Vagina (tissue), 2 donors: ENCODE measurements around the gene HNRNPH1. TPM values are rescaled to one million over a fixed set of nuclear protein-coding genes. Genes with fewer than 3 reads are reported as not detected.

Experiments
- DNase-seq, 2 donors: peaks; one replicate each; pipeline ENCODE4 v3.0.0-alpha.2; 2017; ENCODE audit errors: extremely low spot score in 2 of 2
- H3K27ac ChIP-seq: fragments of 200-600 bp; sonication (generic); one replicate; pipeline ENCODE4 v1.5.1; 2019
- H3K27me3 ChIP-seq: fragments of 200-600 bp; sonication (generic); one replicate; pipeline ENCODE4 v1.5.1; 2019
- H3K36me3 ChIP-seq, 2 donors: fragments of 200-600 bp; sonication (generic); one replicate each; pipeline ENCODE4 v1.5.1; 2017 to 2019
- H3K4me1 ChIP-seq: fragments of 200-600 bp; sonication (generic); one replicate; pipeline ENCODE4 v1.5.1; 2019
- H3K4me3 ChIP-seq, 2 donors: fragments of 200-600 bp; sonication (generic); 1 replicate in 1 of 2; 2 replicates in 1 of 2; pipeline ENCODE4 v1.5.1; 2016 to 2019
- H3K9me3 ChIP-seq: fragments of 200-600 bp; sonication (generic); one replicate; pipeline ENCODE4 v1.5.1; 2019
- CTCF ChIP-seq, 3 experiments: fragments of 450-650 bp in 2 of 3; fragments of 200-600 bp in 1 of 3; sonication (generic) in 1 of 3; IDR thresholded peaks; one replicate each; pipeline ENCODE4 v1.5.1; 2017 to 2019; ENCODE audit warnings: antibody characterized with exemption in 3 of 3, mild to moderate bottlenecking in 2 of 3, moderate library complexity in 2 of 3
- POLR2A ChIP-seq, 2 donors: fragments of 450-650 bp; IDR thresholded peaks; one replicate each; pipeline ENCODE4 v1.6.1; 2017; ENCODE audit warnings: antibody characterized with exemption in 2 of 2, mild to moderate bottlenecking in 2 of 2, moderate library complexity in 2 of 2
- POLR2AphosphoS5 ChIP-seq, 2 donors: sonication (generic); formaldehyde crosslinking; IDR thresholded peaks; one replicate each; pipeline ENCODE4 v1.9.0; 2017; ENCODE audit warnings: antibody characterized with exemption in 2 of 2, mild to moderate bottlenecking in 2 of 2, low read depth in 1 of 2; ENCODE audit not compliant: insufficient read depth in 1 of 2
- intact Hi-C: fragments of 100-400 bp; cut with DNase I; formaldehyde crosslinking; loops from one replicate; pipeline ENCODE4 v1.15.1; 2023
- total RNA-seq: library from RNA; depleted of rRNA; stranded (reverse); fragments of >200 nt; gene quantifications from one replicate; pipeline ENCODE4 v1.2.3, GENCODE V29; 2016

The HNRNPH1 gene
- total RNA-seq, 1 donor from 2014 or later = 483 TPM

GRCh38 chr5:179601871-179602625, 21.4 kb downstream of the HNRNPH1 start:
- no peak overlapping the region for H3K27ac ChIP-seq
- DNase-seq = no peak
- H3K4me3 ChIP-seq = no peak overlapping the region
- H3K9me3 ChIP-seq = no peaks in the 10 kb centered on the region
- no peak for TF ChIP-seq POLR2A (IDR thresholded peaks at IDR 0.05)
- peaks cover 19% of the 10 kb centered on the region for H3K4me1 ChIP-seq
- intact Hi-C loops = no loop called here
- peaks cover 0 to 78% of the 10 kb centered on the region in 2 donors for H3K36me3 ChIP-seq
- no peaks in the 10 kb centered on the region for H3K27me3 ChIP-seq

GRCh38 chr5:179599973-179600372, 23.5 kb downstream of the HNRNPH1 start:
- intact Hi-C loops = no loop called here
- Histone ChIP-seq H3K4me1 (peaks cover 3% of the 10 kb centered on the region), H3K4me3 (no peak overlapping the region), H3K27ac (no peak overlapping the region), H3K27me3 (no peaks in the 10 kb centered on the region), H3K9me3 (no peaks in the 10 kb centered on the region), H3K36me3 (peaks cover 0 to 81% of the 10 kb centered on the region in 2 donors)
- TF ChIP-seq POLR2A (IDR thresholded peaks at IDR 0.05) = no peak
- TF ChIP-seq CTCF (IDR thresholded peaks at IDR 0.05) = no peak
- no peak for TF ChIP-seq POLR2AphosphoS5 (IDR thresholded peaks at IDR 0.05; ENCODE audit: insufficient read depth in 1 of 2, low read depth in 1 of 2)
- no peak for DNase-seq

- intact Hi-C loops = no loop called here
- H3K36me3 ChIP-seq = peaks cover 0 to 85% of the 10 kb centered on the region in 2 donors
Observed at GRCh38 chr5:179599566-179599965, 23.9 kb downstream of the HNRNPH1 start.

GRCh38 chr5:179599100-179599499, 24.4 kb downstream of the HNRNPH1 start:
- Histone ChIP-seq H3K4me3 (no peak overlapping the region), H3K4me1 (no peaks in the 10 kb centered on the region), H3K9me3 (no peaks in the 10 kb centered on the region), H3K27ac (no peak overlapping the region), H3K36me3 (peaks cover 0 to 90% of the 10 kb centered on the region in 2 donors), H3K27me3 (no peaks in the 10 kb centered on the region)
- TF ChIP-seq POLR2AphosphoS5 (IDR thresholded peaks at IDR 0.05; ENCODE audit: insufficient read depth in 1 of 2, low read depth in 1 of 2) (no peak), POLR2A (IDR thresholded peaks at IDR 0.05) (no peak), CTCF (IDR thresholded peaks at IDR 0.05) (no peak)
- intact Hi-C loops = no loop called here
- no peak for DNase-seq

More at GRCh38 chr5:179599566-179599965, 23.9 kb downstream of the HNRNPH1 start:
- no peaks in the 10 kb centered on the region for H3K4me1 ChIP-seq
- DNase-seq = no peak
- TF ChIP-seq POLR2A (IDR thresholded peaks at IDR 0.05) = no peak
- TF ChIP-seq POLR2AphosphoS5 (IDR thresholded peaks at IDR 0.05; ENCODE audit: insufficient read depth in 1 of 2, low read depth in 1 of 2) = no peak
- TF ChIP-seq CTCF (IDR thresholded peaks at IDR 0.05) = no peak
- no peaks in the 10 kb centered on the region for H3K27me3 ChIP-seq
- no peak overlapping the region for H3K27ac ChIP-seq
- H3K9me3 ChIP-seq = no peaks in the 10 kb centered on the region
- no peak overlapping the region for H3K4me3 ChIP-seq

- intact Hi-C loops = no loop called here
- Histone ChIP-seq H3K9me3 (no peaks in the 10 kb centered on the region), H3K4me3 (no peak overlapping the region), H3K27ac (no peak overlapping the region), H3K36me3 (peaks cover 0 to 92% of the 10 kb centered on the region in 2 donors), H3K4me1 (no peaks in the 10 kb centered on the region), H3K27me3 (no peaks in the 10 kb centered on the region)
- DNase-seq = no peak
- no peak for TF ChIP-seq POLR2AphosphoS5 (IDR thresholded peaks at IDR 0.05; ENCODE audit: insufficient read depth in 1 of 2, low read depth in 1 of 2)
- no peak for TF ChIP-seq CTCF (IDR thresholded peaks at IDR 0.05)
- TF ChIP-seq POLR2A (IDR thresholded peaks at IDR 0.05) = no peak
Observed at GRCh38 chr5:179596421-179596820, 27.1 kb downstream of the HNRNPH1 start.
